ENCODE results near the gene CCSER1. TPM values are rescaled to one million over a fixed set of nuclear protein-coding genes. Genes with fewer than 3 reads are reported as not detected.
"Not testable (repeated sequence)": the region's sequence is repeated elsewhere in the genome, so short reads cannot be mapped to it uniquely, and the experiment has no call there.

Gene CCSER1
- total RNA-seq, 1 donor, result 0.43 TPM

DNA sequence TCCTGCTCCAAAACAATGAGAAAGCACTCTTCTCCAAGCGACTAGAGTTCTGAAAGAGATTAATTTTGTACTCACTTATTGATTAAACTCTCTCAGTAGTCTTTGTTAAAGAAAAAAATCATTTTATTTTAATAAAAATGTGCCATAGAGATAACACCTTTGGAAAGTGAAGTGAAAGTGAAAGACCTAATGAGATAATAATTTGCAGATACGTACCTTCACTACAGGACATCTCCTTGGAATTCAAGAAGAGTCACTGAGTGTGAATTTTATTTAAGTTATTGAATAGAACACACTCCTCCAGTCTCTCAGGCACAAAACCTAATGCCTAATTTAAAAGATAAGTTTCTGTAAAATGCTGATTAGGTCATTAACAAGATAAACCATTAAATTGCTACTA lies 1106.0 kb downstream of the CCSER1 start:
- TF ChIP-seq, protein P1, sequence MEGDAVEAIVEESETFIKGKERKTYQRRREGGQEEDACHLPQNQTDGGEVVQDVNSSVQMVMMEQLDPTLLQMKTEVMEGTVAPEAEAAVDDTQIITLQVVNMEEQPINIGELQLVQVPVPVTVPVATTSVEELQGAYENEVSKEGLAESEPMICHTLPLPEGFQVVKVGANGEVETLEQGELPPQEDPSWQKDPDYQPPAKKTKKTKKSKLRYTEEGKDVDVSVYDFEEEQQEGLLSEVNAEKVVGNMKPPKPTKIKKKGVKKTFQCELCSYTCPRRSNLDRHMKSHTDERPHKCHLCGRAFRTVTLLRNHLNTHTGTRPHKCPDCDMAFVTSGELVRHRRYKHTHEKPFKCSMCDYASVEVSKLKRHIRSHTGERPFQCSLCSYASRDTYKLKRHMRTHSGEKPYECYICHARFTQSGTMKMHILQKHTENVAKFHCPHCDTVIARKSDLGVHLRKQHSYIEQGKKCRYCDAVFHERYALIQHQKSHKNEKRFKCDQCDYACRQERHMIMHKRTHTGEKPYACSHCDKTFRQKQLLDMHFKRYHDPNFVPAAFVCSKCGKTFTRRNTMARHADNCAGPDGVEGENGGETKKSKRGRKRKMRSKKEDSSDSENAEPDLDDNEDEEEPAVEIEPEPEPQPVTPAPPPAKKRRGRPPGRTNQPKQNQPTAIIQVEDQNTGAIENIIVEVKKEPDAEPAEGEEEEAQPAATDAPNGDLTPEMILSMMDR (IDR thresholded peaks at IDR 0.05; ENCODE audit: insufficient read depth, low read depth, low read length), result no peak
- DNase-seq (ENCODE audit: low read depth), result no peak
- H3K4me3 ChIP-seq (ENCODE audit: low read depth, low read length), result no peak overlapping the region

DNA sequence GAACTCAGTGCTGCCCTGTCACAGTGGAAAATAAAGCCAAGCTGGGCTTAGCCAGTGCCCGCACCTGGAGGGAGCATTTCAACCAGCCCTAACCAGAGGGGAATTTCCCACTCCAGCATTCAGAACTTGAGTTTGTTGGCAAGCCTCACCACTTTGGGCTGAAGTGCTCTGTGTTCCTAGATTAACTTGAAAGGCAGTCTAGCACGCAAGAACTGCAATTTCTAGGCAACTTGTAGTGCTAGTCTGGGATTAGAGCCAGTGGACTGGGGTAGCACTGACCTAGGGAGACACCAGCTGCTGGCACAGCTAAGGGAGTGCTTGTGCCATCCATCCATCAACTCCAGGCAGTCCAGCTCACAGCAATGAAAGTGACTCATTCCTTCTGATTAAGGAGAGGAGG lies 1115.9 kb downstream of the CCSER1 start:
- no peak overlapping the region for H3K4me3 ChIP-seq (ENCODE audit: low read depth, low read length)
- TF ChIP-seq, protein P1 (IDR thresholded peaks at IDR 0.05; ENCODE audit: insufficient read depth, low read depth, low read length), result no peak
- no peak for DNase-seq (ENCODE audit: low read depth)

DNA sequence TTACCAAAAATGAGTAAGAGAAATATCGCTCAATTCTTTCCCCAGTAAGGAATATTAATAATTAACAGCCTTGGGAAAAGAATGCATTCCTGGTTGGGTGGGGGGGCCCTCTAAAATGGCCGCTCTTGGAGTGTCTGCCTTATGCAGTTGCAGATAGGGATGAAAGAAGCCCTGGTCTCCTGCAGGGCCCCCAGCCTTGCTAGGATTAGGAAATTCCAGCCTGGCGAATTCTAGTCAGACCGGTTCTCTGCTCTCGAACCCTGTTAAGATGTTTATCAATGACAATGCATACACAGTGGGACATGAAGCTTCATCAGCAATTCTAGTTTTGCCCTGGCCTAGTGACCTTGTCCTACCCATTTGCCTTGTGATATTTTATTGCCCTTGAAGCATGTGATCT lies 1128.8 kb downstream of the CCSER1 start:
- no peak overlapping the region for H3K4me3 ChIP-seq (ENCODE audit: low read depth, low read length)
- TF ChIP-seq, protein P1 (IDR thresholded peaks at IDR 0.05; ENCODE audit: insufficient read depth, low read depth, low read length), result no peak
- no peak for DNase-seq (ENCODE audit: low read depth)

DNA sequence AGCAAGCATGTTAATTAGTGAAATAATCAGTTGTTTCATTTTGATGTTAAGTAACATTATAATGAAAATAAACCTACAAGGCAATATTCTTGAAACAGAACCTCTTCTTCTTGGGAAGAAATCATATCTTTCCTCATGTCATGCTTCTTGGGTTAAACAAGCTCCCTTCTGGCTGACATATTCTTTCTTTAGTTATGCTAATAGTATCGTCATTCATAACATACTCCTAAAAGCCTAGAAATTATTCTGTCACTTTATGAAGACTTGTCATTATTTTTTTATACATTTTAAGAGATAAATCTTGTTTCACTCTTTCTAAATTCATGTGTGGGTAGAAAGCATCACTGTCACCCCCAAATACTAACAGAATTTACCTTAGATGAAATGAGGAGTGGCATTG lies 1129.6 kb downstream of the CCSER1 start:
- no peak for DNase-seq (ENCODE audit: low read depth)
- TF ChIP-seq, protein P1 (IDR thresholded peaks at IDR 0.05; ENCODE audit: insufficient read depth, low read depth, low read length), result no peak
- H3K4me3 ChIP-seq (ENCODE audit: low read depth, low read length), result no peak overlapping the region

DNA sequence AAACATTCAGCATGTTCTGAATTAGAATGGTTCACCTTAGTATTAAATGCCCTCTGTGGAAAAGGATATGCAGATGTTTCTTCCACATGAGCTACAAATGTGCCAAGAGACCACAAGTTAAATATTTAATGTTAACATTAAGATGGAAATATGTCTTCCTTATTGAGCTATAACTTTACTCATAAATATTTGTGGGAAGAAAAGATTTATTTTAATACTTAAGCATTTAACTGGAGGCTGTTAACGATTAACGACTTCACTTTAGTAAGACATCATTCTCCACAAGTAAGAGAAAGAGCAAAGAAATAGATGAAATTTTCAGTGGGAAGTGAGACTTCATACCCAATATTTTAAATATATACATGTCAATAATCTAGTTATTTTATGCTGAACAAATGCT lies 1130.5 kb downstream of the CCSER1 start:
- TF ChIP-seq, protein P1 (IDR thresholded peaks at IDR 0.05; ENCODE audit: insufficient read depth, low read depth, low read length), result no peak
- H3K4me3 ChIP-seq (ENCODE audit: low read depth, low read length), result no peak overlapping the region
- DNase-seq (ENCODE audit: low read depth), result no peak

DNA sequence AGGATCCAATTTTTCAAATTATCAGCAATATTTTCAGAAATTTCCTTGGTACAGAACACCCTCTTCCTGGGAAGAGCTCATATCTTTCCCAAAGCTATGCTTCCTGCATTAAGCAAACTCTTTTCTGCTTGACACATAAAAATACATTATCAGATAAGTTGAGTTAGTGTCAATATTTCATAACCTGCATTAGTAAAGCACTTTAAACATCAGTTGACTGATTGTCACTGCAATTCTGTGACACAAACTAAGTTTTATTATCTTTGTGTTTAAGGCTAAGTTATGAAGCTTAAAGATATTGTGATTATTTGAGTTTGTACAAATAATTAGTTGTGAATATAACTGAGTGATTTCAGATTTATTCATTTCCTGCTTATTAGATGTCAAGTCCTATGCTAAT lies 1131.1 kb downstream of the CCSER1 start:
- no peak overlapping the region for H3K4me3 ChIP-seq (ENCODE audit: low read depth, low read length)
- TF ChIP-seq, protein P1 (IDR thresholded peaks at IDR 0.05; ENCODE audit: insufficient read depth, low read depth, low read length), result no peak
- no peak for DNase-seq (ENCODE audit: low read depth)

DNA sequence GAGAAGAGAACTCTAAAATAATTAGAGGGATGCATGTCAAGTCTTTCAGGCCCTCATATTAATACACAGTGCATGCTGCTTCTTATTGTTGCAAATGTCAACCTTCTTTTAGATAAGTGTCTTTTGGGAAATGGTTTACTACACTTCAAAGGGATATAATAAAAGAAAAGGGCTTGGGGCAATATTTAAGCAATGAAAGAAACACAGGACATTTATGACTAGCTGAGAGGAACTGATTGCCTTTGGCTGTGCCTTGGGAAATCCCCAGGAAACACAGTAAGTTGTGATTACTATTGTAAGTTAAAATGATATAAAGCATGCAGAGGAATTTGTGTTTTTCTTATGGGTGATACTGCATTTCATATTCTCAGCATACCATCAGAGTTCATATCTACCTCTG lies 1140.3 kb downstream of the CCSER1 start:
- TF ChIP-seq, protein P1 (IDR thresholded peaks at IDR 0.05; ENCODE audit: insufficient read depth, low read depth, low read length), result no peak
- no peak for DNase-seq (ENCODE audit: low read depth)
- no peak overlapping the region for H3K4me3 ChIP-seq (ENCODE audit: low read depth, low read length)

DNA sequence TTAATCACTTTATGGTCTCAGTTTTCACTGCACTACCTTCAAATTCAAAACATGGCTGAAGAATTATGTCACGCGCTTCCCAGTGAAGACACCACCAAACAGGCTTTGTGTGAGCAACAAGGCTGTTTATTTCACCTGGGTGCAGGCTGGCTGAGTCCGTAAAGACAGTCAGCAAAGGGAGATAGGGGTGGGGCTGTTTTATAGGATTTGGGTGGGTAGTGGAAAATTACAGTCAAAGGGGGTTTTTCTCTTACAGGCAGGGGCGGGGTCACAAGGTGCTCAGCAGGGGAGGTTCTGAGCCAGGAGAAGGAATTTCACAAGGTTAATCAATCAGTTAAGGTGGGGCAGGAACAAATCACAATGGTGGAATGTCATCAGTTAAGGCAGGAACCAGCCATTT lies 1141.3 kb downstream of the CCSER1 start:
- not testable (repeated sequence) for H3K4me3 ChIP-seq (ENCODE audit: low read depth, low read length); DNase-seq (ENCODE audit: low read depth)

All from fibroblast of villous mesenchyme (primary cell).